GM12873 (cell line): ENCODE data around the gene MFAP5.

Experiments
- CTCF ChIP-seq: IDR thresholded peaks from 2 replicates; pipeline ENCODE4 v1.5.1; 2012; ENCODE audit warnings: low read depth, mild to moderate bottlenecking, moderate library complexity, low read length, control low read depth; ENCODE audit not compliant: insufficient read depth; ENCODE audit errors: missing control alignments

MFAP5 gene

GRCh38 chr12:8658346-8658745 lies 4.3 kb downstream of the MFAP5 start:
- no peak for TF ChIP-seq CTCF

GRCh38 chr12:8655421-8655820 lies 7.2 kb downstream of the MFAP5 start:
- no peak for TF ChIP-seq CTCF

GRCh38 chr12:8648576-8649205 lies 13.9 kb downstream of the MFAP5 start:
- TF ChIP-seq CTCF = no peak

- no peak for TF ChIP-seq CTCF
These were observed 14.7 kb downstream of the MFAP5 start for GRCh38 chr12:8647968-8648367.

GRCh38 chr12:8644345-8645248 lies 18.0 kb downstream of the MFAP5 start:
- no peak for TF ChIP-seq CTCF

GRCh38 chr12:8642775-8643174 lies 19.9 kb downstream of the MFAP5 start:
- no peak for TF ChIP-seq CTCF

GRCh38 chr12:8639936-8640335 lies 22.7 kb downstream of the MFAP5 start:
- TF ChIP-seq CTCF = no peak
